HCT116 (cell line): ENCODE data around the gene FAM53B.

Experiments used
- CEBPB ChIP-seq: IDR thresholded peaks from 2 replicates; pipeline ENCODE4 v1.6.1; 2012; ENCODE audit warnings: low read depth
- EZH2 ChIP-seq: fragments of 200-600 bp; sonication (generic); IDR thresholded peaks from 2 replicates; pipeline ENCODE4 v1.6.1; 2017; ENCODE audit warnings: antibody characterized with exemption, mixed run types
- POLR2A ChIP-seq: IDR thresholded peaks from 2 replicates; pipeline ENCODE4 v1.7.0; 2011; ENCODE audit warnings: borderline replicate concordance; ENCODE audit not compliant: insufficient read depth, insufficient read length; ENCODE audit errors: extremely low read depth
- POLR2AphosphoS5 ChIP-seq: IDR thresholded peaks from 2 replicates; pipeline ENCODE4 v1.6.1; 2011; ENCODE audit warnings: mild to moderate bottlenecking, low read depth, low read length, moderate library complexity
- SIN3A ChIP-seq: IDR thresholded peaks from 2 replicates; pipeline ENCODE4 v1.6.1; 2012; ENCODE audit warnings: low read depth
- SP1 ChIP-seq: IDR thresholded peaks from 2 replicates; pipeline ENCODE4 v1.6.1; 2012; ENCODE audit warnings: low read depth
- TCF7L2 ChIP-seq: IDR thresholded peaks from 2 replicates; pipeline ENCODE4 v1.7.0; 2011; ENCODE audit warnings: borderline replicate concordance, inconsistent platforms; ENCODE audit not compliant: insufficient read depth, insufficient read length; ENCODE audit errors: extremely low read depth
- YY1 ChIP-seq: IDR thresholded peaks from 2 replicates; pipeline ENCODE4 v1.6.1; 2011; ENCODE audit warnings: low read length, low read depth, moderate library complexity, mild to moderate bottlenecking; ENCODE audit not compliant: insufficient replicate concordance; ENCODE audit errors: extremely low read depth
- ZFX ChIP-seq: fragments of 450-650 bp; IDR thresholded peaks from 2 replicates; pipeline ENCODE4 v1.6.1; 2017
- ZNF274 ChIP-seq: fragments of 200-500 bp; sonication (Bioruptor generic); IDR thresholded peaks from 2 replicates; pipeline ENCODE4 v1.6.1; 2014; ENCODE audit warnings: mild to moderate bottlenecking, low read depth, low read length, inconsistent platforms
- TF ChIP-seq, protein P1 (sequence below), 3 experiments: fragments of 200-600 bp in 1 of 3; sonication (generic) in 1 of 3; IDR thresholded peaks in 2 of 3; conservative IDR thresholded peaks in 1 of 3; 2 replicates each; pipeline ENCODE4 v1.5.1; 2012 to 2017; ENCODE audit warnings: low read depth in 2 of 3, low read length in 2 of 3, antibody characterized with exemption in 1 of 3, borderline replicate concordance in 1 of 3, control low read depth in 1 of 3, mild to moderate bottlenecking in 1 of 3, mixed read lengths in 1 of 3, mixed run types in 1 of 3, moderate library complexity in 1 of 3; ENCODE audit not compliant: insufficient read depth in 1 of 3

DNA sequence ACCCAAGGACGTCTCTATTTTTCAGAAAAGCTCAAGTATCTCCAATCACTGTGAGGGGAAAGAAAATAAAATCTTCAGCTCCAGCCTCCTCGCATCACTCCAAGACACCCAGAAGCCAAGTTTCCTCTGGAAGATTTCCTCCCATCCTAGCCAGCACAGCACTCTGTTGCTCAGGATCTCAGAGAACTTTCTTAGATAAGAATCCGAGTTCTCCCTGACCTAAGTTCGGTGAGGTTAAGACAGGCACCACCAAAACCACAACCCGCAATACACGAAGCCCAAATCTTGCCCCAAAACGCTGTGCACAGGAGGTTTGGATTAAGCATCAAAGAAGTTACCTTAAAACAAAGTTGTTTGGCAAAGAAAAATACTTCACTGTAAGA lies 4.2 kb downstream of the FAM53B start:
- TF ChIP-seq, protein P1, sequence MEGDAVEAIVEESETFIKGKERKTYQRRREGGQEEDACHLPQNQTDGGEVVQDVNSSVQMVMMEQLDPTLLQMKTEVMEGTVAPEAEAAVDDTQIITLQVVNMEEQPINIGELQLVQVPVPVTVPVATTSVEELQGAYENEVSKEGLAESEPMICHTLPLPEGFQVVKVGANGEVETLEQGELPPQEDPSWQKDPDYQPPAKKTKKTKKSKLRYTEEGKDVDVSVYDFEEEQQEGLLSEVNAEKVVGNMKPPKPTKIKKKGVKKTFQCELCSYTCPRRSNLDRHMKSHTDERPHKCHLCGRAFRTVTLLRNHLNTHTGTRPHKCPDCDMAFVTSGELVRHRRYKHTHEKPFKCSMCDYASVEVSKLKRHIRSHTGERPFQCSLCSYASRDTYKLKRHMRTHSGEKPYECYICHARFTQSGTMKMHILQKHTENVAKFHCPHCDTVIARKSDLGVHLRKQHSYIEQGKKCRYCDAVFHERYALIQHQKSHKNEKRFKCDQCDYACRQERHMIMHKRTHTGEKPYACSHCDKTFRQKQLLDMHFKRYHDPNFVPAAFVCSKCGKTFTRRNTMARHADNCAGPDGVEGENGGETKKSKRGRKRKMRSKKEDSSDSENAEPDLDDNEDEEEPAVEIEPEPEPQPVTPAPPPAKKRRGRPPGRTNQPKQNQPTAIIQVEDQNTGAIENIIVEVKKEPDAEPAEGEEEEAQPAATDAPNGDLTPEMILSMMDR (IDR thresholded peaks at IDR 0.05 in 2 of 3, conservative IDR thresholded peaks at IDR 0.05 in 1 of 3; ENCODE audit: borderline replicate concordance in 1 of 3, insufficient read depth in 1 of 3, low read depth in 2 of 3, low read length in 2 of 3) = no peak
- TF ChIP-seq YY1 (no peak), TCF7L2 (no peak), POLR2A (no peak), ZFX (no peak), SP1 (no peak), EZH2 (no peak), CEBPB (no peak), SIN3A (no peak), POLR2AphosphoS5 (no peak), ZNF274 (no peak)
